Cardiac fibroblast (primary cell): ENCODE results near the gene GCN1.

ENCODE experiments used
- DNase-seq, 2 donors: peaks; one replicate each; pipeline versions ENCODE4 v3.0.0 to v3.0.0-alpha.2; 2010; ENCODE audit warnings: low read depth in 2 of 2
- H3K4me3 ChIP-seq, 2 donors: replicated peaks in 1 of 2; 1 replicate in 1 of 2; 2 replicates in 1 of 2; pipeline ENCODE4 v1.5.1; 2011; ENCODE audit warnings: low read depth in 2 of 2, low read length in 2 of 2, mild to moderate bottlenecking in 2 of 2, moderate library complexity in 1 of 2
- TF ChIP-seq, protein P1 (sequence below): IDR thresholded peaks from one replicate; pipeline ENCODE4 v1.5.1; 2011; ENCODE audit warnings: low read depth, mild to moderate bottlenecking, low read length, inconsistent platforms

The GCN1 gene

DNA sequence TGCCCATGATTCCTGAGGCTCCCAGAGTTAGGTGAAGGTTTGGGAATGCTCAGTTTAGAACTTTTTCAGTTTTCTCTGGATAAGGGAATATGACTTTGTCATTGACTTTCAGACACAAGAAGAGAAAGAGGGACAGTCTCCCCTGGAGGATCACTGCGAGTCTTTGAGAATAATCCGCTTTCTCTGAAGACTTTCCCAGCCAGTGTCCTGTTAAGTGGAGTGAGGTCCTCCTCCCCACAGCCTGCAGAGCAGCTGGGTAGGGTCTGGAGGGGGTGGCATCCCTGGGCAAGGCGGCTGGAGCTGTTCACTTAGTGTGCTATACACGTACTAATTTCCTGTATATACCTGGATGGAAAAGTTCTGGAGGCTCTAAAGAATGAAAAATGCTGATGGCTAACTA, 69.5 kb downstream of the GCN1 start:
- TF ChIP-seq, protein P1, sequence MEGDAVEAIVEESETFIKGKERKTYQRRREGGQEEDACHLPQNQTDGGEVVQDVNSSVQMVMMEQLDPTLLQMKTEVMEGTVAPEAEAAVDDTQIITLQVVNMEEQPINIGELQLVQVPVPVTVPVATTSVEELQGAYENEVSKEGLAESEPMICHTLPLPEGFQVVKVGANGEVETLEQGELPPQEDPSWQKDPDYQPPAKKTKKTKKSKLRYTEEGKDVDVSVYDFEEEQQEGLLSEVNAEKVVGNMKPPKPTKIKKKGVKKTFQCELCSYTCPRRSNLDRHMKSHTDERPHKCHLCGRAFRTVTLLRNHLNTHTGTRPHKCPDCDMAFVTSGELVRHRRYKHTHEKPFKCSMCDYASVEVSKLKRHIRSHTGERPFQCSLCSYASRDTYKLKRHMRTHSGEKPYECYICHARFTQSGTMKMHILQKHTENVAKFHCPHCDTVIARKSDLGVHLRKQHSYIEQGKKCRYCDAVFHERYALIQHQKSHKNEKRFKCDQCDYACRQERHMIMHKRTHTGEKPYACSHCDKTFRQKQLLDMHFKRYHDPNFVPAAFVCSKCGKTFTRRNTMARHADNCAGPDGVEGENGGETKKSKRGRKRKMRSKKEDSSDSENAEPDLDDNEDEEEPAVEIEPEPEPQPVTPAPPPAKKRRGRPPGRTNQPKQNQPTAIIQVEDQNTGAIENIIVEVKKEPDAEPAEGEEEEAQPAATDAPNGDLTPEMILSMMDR: no peak
- DNase-seq: no peak
- H3K4me3 ChIP-seq: no peak overlapping the region

DNA sequence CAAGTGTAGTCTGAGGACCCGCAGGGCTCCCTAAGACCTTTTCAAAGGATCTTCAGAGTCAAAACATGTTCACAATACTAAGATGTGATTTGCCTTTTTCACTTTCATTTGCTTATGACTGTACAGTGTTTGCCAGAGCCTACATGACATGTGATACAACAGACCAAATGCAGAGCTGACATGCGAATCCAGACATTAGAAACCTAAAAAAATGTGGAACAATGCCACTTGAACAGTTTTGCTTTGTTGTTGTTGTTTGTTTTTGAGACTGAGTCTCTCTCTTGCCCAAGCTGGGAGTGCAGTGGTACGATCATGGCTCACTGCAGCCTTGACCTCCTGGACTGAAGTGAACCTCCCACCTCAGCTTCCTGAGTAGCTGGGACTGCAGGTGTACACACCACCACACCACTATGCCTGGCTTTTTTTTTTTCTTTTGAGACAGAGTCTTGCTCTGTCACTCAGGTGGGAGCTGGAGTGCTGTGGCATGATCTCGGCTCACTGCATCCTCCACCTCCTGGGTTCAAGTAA, 72.7 kb downstream of the GCN1 start:
- DNase-seq: no peak
- TF ChIP-seq, protein P1: no peak
- H3K4me3 ChIP-seq: no peak overlapping the region

GRCh38 chr12:120121343-120121742, 73.2 kb downstream of the GCN1 start:
- TF ChIP-seq, protein P1: no peak
- H3K4me3 ChIP-seq: no peak overlapping the region
- DNase-seq: no peak

- TF ChIP-seq, protein P1: no peak
- DNase-seq: peak in 1 of 2 donors; percentile 66
- H3K4me3 ChIP-seq: no peak overlapping the region
These were observed 75.1 kb downstream of the GCN1 start for GRCh38 chr12:120119271-120119973.

GRCh38 chr12:120118321-120119061, 76.0 kb downstream of the GCN1 start:
- peak; percentile 39 to 65 for DNase-seq
- peak overlapping the region in 1 of 2 donors; percentile 96 for H3K4me3 ChIP-seq
- TF ChIP-seq, protein P1: no peak

GRCh38 chr12:120117961-120118320, 76.6 kb downstream of the GCN1 start:
- peak overlapping the region; percentile 88 to 96 for H3K4me3 ChIP-seq
- no peak for DNase-seq
- TF ChIP-seq, protein P1: no peak
